ENCODE data around the gene CITED4.
A peak's percentile ranks its signal among the peaks of the same experiment; 100 is the strongest.
"Not testable (repeated sequence)": the region's sequence is repeated elsewhere in the genome, so short reads cannot be mapped to it uniquely, and the experiment has no call there.

CITED4 gene

GRCh38 chr1:40903106-40903505, 40.9 kb upstream of the CITED4 start:
- no peak for TF ChIP-seq CTCF (IDR thresholded peaks at IDR 0.05; ENCODE audit: low read depth, low read length)
- DNase-seq (ENCODE audit: extremely low read depth, low read depth): no peak

DNA sequence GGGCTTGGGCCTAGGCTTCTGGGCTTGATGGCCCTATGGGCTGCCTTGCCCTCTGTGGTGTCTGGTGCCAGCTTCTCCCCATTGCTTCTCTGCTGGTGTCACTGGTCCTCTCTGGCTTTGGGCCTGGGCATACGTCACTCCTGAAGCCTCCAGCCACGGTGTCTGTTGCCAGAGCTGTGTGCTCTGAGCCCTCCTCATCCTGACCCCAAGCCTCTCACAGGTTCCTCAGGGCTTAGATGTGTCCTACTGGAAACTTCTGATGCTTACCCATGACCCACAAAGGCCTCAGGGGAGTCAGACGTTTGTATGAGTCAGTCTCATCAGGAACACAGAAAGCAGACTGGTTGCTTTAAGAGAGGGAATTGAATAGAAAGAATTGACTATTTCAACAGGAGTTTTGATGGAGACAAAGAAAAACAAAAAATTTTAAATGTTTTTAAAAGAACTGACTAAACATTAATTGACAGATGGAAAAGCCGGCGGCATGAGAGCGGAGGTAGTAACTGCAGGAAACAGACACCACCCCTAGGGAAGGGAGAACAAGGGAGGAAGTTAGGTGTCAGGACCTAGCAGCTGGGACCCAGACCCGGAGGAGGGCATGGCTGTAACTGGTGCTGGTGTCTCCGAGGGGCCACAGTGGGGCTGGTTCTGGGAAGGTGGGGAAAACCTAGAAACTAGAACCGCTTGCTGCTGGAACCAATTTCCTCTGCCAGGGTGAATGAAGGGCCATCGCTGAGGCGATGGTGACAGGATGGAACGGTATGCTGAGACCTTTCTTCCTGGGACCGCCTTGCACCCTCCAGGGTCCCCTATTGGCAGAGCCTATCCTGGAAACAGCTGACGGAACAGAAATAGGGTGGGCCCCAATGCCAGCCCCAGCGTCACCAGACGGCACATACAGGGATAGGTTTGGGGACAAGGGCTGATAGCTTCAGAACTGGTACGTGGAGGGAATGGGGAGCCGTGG, 40.0 kb upstream of the CITED4 start:
- DNase-seq (ENCODE audit: extremely low read depth, low read depth): peak; percentile 8
- TF ChIP-seq CTCF (IDR thresholded peaks at IDR 0.05; ENCODE audit: low read depth, low read length): no peak

DNA sequence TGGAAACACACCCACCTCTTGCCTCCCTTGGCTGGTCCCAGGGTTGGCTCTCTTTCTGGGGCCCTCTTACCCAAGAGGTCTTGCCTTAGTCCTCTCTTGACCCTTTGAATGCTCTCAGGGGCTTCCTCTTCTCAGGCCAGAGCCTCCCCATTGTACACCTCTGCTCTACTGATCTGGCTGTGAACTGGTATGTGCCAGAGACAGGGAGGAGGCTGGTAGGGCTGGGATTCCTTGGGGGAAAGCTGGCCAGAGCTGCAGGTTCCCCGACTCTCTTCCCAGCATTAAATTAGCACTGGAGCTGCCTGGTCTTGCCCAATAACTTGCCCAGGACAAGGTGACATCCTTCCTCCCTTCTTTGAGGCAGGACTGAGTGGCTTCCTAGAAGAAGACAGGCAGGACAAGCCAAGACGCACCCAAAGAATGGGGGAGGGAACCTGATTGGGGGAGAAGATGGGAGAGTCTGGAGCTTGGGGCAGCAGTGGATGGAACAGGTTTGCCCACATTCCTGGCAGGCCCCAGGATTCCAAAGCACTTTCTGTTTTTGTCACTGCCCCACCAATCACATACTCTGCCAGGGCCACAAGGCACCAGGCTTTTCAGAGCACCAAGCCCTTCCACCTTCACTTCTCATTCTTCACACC, 37.2 kb upstream of the CITED4 start:
- no peak for DNase-seq (ENCODE audit: extremely low read depth, low read depth)
- TF ChIP-seq CTCF (IDR thresholded peaks at IDR 0.05; ENCODE audit: low read depth, low read length): no peak

- no peak for TF ChIP-seq CTCF (IDR thresholded peaks at IDR 0.05; ENCODE audit: low read depth, low read length)
- DNase-seq (ENCODE audit: extremely low read depth, low read depth): no peak
These were observed 36.3 kb upstream of the CITED4 start for GRCh38 chr1:40898431-40898901.

DNA sequence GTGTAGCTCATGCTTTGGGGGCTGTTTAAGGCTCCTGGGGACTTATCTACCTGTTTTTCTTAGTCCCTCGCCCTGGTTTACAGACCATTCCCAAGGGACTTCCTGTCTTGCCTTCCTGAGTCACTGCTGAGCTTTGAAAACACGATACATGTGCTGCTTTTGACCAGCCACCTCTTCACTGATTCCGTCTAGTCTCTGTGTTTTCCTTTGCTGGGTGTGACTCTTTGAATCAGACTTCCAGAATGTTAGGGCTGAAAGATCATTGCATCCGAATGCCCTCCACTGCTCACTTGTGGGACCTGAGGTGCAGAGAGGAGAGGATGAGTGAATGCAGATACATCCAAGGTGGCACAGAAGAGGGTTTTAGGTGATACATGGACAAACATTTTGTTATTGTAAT, 35.4 kb upstream of the CITED4 start:
- no peak for DNase-seq (ENCODE audit: extremely low read depth, low read depth)
- no peak for TF ChIP-seq CTCF (IDR thresholded peaks at IDR 0.05; ENCODE audit: low read depth, low read length)

DNA sequence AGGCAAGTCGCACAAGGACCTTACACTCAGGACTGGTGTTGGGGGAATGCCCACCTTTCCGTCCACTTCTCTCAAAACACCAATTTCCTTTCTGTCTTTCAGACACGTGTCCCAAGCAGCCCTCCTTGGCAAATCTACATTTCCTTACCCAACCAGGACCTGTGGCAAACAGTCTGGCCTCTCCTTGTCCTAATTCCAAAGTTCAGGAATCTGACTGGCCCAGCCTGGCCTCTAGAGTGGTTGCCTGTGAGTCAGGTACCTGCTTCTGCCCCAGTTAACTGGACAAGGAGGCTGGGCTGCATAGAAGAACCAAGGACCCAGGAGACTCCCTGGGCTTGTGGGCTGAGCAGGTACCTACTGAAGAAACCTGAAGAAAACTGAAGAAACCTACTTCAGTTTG, 34.3 kb upstream of the CITED4 start:
- no peak for DNase-seq (ENCODE audit: extremely low read depth, low read depth)
- TF ChIP-seq CTCF (IDR thresholded peaks at IDR 0.05; ENCODE audit: low read depth, low read length): no peak

DNA sequence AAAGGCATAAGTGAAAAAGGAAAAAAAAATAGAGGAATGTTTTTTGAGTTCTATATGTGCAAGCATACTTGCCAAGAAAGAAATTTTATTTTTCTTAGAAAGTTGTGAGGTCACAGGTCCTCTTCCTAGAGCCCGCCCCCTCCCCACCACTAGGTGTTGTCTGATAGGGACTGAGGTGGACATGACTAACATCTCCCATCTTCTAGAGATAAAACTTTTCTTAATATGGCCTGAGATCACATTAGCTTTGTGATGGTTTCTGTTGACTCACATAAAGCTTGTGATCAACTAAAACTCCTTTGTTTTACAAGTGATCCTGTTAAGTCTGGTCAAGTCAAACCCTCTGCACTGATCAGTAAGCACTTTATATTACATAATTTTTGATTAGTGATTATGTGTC, 33.4 kb upstream of the CITED4 start:
- DNase-seq (ENCODE audit: extremely low read depth, low read depth): no peak
- no peak for TF ChIP-seq CTCF (IDR thresholded peaks at IDR 0.05; ENCODE audit: low read depth, low read length)

- not testable (repeated sequence) for DNase-seq (ENCODE audit: extremely low read depth, low read depth)
These were observed 32.7 kb upstream of the CITED4 start for GRCh38 chr1:40894858-40895257.

Data from AG09319 (cell line).